HG03159 (cell line): Measurements from ENCODE around the gene LAMB2.

ENCODE experiments used
- ATAC-seq: cut with Tn5 transposase; IDR thresholded peaks from one replicate; pipeline ENCODE4 v1.9.1; 2021; ENCODE audit warnings: mild to moderate bottlenecking, moderate library complexity; ENCODE audit not compliant: unreplicated experiment

The LAMB2 gene

DNA sequence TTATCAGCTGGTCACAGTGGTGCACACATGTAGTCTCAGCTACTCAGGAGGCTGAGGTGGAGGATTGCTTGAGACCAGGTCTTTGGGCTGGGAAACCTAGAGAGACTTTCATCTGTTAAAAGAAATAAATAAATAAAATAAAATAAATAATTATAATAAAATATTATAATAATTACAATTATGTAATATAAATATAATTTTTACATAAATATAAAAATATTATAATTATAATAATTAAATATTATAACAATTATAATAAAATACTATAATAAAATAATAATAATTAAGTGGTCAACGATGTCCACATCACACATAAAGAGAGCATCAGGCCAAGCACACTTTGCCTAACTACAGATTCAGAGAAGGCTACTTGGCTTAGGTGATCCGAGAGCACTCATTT is 53.6 kb downstream of the LAMB2 start:
- ATAC-seq = no peak

DNA sequence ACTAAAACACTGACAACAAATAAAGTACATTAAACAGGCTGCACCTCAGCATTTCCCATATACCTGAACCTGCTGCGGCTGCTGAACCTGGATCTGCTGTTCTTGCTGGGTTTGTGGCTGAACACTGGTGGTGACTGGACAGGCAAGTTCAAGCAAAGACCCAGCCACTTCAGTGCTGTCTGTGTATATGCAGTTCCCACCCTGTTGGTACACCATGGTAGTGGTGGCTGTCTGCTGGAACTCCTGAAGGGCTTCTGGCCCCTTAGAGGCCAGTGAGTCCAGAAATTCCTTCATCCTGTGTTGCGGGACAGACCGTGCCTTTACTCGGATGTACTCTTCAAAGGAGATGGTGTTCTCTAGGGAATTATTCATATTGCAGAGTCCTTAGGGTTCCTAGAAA is 56.2 kb downstream of the LAMB2 start:
- ATAC-seq = no peak

DNA sequence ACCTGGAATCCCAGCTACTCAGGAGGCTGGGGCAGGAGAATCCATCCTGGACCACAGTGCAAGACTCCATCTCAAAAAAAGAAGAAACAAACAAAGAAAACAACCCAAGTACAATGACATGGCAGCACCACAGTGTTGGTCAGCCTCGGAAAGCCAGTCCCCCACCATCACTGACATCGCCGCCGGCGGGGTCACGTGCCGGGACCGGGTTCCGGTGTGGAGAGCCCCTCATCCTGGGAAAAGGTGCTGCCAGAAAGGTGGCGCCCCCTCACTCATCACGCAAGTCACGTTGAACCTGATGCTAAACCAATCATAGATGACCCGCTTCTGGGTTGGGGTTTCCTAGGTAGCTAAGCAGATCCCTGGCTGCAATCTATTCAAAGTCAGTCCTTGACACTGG is 56.7 kb downstream of the LAMB2 start:
- ATAC-seq = no peak
